Renal cortex interstitium (tissue), 15 donors: ENCODE results near the gene GGA2. TPM values are rescaled to one million over a fixed set of nuclear protein-coding genes. Genes with fewer than 3 reads are reported as not detected.
A peak's percentile ranks its signal among the peaks of the same experiment; 100 is the strongest.
"Not testable (repeated sequence)": the region's sequence is repeated elsewhere in the genome, so short reads cannot be mapped to it uniquely, and the experiment has no call there.

Experiments
- DNase-seq, 11 donors: peaks; one replicate each; pipeline ENCODE4 v3.0.0-alpha.2; 2013; ENCODE audit warnings: low read depth in 9 of 11, low spot score in 4 of 11; ENCODE audit errors: extremely low read depth in 1 of 11
- long read RNA-seq, 16 experiments: transcript quantifications; one replicate each; lab custom pipeline, GENCODE V29; 2026
- polyA plus RNA-seq, 3 donors: library from polyadenylated mRNA; unstranded; fragments of 120-200 nt; gene quantifications; one replicate each; pipeline ENCODE4 v1.2.1, GENCODE V29; 2013; ENCODE audit not compliant: insufficient read length in 3 of 3

GGA2 gene, protein sequence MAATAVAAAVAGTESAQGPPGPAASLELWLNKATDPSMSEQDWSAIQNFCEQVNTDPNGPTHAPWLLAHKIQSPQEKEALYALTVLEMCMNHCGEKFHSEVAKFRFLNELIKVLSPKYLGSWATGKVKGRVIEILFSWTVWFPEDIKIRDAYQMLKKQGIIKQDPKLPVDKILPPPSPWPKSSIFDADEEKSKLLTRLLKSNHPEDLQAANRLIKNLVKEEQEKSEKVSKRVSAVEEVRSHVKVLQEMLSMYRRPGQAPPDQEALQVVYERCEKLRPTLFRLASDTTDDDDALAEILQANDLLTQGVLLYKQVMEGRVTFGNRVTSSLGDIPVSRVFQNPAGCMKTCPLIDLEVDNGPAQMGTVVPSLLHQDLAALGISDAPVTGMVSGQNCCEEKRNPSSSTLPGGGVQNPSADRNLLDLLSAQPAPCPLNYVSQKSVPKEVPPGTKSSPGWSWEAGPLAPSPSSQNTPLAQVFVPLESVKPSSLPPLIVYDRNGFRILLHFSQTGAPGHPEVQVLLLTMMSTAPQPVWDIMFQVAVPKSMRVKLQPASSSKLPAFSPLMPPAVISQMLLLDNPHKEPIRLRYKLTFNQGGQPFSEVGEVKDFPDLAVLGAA
- 100 to 1,000 TPM; 124 to 170 (median 164) TPM for polyA plus RNA-seq
- long read RNA-seq, donor 1, full-length matches to known transcripts, result 8 of 8 reads
- long read RNA-seq, donor 1, partial matches to known transcripts, result 0 of 8 reads
- long read RNA-seq, donor 1, other reads (novel, unspliced or antisense), result 0 of 8 reads
- long read RNA-seq, donor 2, full-length matches to known transcripts, result 8 of 8 reads
- long read RNA-seq, donor 2, partial matches to known transcripts, result 0 of 8 reads
- long read RNA-seq, donor 2, other reads (novel, unspliced or antisense), result 0 of 8 reads
- long read RNA-seq, donor 3, full-length matches to known transcripts, result 11 of 11 reads
- long read RNA-seq, donor 3, partial matches to known transcripts, result 0 of 11 reads
- long read RNA-seq, donor 3, other reads (novel, unspliced or antisense), result 0 of 11 reads
- long read RNA-seq, donor 4, full-length matches to known transcripts, result 7 of 7 reads
- long read RNA-seq, donor 4, partial matches to known transcripts, result 0 of 7 reads
- long read RNA-seq, donor 4, other reads (novel, unspliced or antisense), result 0 of 7 reads
- long read RNA-seq, donor 5, result 0 reads
- long read RNA-seq, donor 6, full-length matches to known transcripts, result 8 of 8 reads
- long read RNA-seq, donor 6, partial matches to known transcripts, result 0 of 8 reads
- long read RNA-seq, donor 6, other reads (novel, unspliced or antisense), result 0 of 8 reads
- long read RNA-seq, donor 7, full-length matches to known transcripts, result 9 of 14 reads
- long read RNA-seq, donor 7, partial matches to known transcripts, result 5 of 14 reads
- long read RNA-seq, donor 7, other reads (novel, unspliced or antisense), result 0 of 14 reads
- long read RNA-seq, donor 8, result 0 reads
- long read RNA-seq, donor 9, full-length matches to known transcripts, result 12 of 12 reads
- long read RNA-seq, donor 9, partial matches to known transcripts, result 0 of 12 reads
- long read RNA-seq, donor 9, other reads (novel, unspliced or antisense), result 0 of 12 reads
- long read RNA-seq, donor 10, full-length matches to known transcripts, result 4 of 4 reads
- long read RNA-seq, donor 10, partial matches to known transcripts, result 0 of 4 reads
- long read RNA-seq, donor 10, other reads (novel, unspliced or antisense), result 0 of 4 reads
- long read RNA-seq, donor 11, full-length matches to known transcripts, result 6 of 6 reads
- long read RNA-seq, donor 11, partial matches to known transcripts, result 0 of 6 reads
- long read RNA-seq, donor 11, other reads (novel, unspliced or antisense), result 0 of 6 reads
- long read RNA-seq, donor 12, full-length matches to known transcripts, result 4 of 4 reads
- long read RNA-seq, donor 12, partial matches to known transcripts, result 0 of 4 reads
- long read RNA-seq, donor 12, other reads (novel, unspliced or antisense), result 0 of 4 reads
- long read RNA-seq, donor 13, result 0 reads
- long read RNA-seq, donor 14, full-length matches to known transcripts, result 5 of 5 reads
- long read RNA-seq, donor 14, partial matches to known transcripts, result 0 of 5 reads
- long read RNA-seq, donor 14, other reads (novel, unspliced or antisense), result 0 of 5 reads
- long read RNA-seq, donor 15, full-length matches to known transcripts, result 2 of 2 reads
- long read RNA-seq, donor 15, partial matches to known transcripts, result 0 of 2 reads
- long read RNA-seq, donor 15, other reads (novel, unspliced or antisense), result 0 of 2 reads
- long read RNA-seq, donor 16, full-length matches to known transcripts, result 29 of 34 reads
- long read RNA-seq, donor 16, partial matches to known transcripts, result 5 of 34 reads
- long read RNA-seq, donor 16, other reads (novel, unspliced or antisense), result 0 of 34 reads

DNA sequence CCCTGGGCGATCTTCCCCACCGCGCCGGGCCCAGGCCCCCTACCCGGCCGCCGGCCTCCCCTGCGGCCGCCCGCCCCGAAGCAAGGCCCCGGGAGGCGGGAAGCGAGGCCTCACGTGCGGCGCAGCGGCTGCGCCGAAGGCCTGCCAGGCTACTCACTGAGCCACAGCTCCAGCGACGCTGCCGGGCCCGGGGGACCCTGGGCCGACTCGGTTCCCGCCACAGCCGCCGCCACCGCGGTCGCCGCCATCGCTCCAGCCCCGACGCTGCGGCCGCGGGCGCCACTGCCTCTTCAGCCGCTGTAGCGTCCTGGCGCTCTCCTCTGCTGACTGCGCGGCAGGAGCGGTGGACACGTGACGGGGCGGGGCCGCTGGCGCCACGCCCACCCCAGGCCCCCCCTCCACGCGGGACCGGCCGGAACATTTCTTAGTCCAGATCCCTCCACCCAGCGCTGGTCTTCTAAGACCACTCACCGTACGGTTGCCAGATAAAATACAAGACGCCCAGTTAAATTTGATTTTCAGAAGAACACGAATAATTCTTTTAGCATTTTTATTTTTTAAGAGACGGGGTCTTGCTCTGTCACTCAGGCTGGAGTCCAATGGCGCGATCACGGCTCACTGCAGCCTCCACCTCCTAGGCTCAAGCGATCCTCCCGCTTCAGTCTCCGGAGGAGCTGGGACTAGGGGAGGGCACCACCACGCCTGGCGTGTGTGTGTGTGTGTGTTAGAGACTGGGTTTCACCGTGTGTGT is at the start of gene GGA2:
TSS of gene GGA2 (minus strand) at position 331 of the 751 bp plus-strand sequence. CDS start at position 248, 83 bp downstream.
- DNase-seq, result peak; percentile 60 to 84 (median 79)

DNA sequence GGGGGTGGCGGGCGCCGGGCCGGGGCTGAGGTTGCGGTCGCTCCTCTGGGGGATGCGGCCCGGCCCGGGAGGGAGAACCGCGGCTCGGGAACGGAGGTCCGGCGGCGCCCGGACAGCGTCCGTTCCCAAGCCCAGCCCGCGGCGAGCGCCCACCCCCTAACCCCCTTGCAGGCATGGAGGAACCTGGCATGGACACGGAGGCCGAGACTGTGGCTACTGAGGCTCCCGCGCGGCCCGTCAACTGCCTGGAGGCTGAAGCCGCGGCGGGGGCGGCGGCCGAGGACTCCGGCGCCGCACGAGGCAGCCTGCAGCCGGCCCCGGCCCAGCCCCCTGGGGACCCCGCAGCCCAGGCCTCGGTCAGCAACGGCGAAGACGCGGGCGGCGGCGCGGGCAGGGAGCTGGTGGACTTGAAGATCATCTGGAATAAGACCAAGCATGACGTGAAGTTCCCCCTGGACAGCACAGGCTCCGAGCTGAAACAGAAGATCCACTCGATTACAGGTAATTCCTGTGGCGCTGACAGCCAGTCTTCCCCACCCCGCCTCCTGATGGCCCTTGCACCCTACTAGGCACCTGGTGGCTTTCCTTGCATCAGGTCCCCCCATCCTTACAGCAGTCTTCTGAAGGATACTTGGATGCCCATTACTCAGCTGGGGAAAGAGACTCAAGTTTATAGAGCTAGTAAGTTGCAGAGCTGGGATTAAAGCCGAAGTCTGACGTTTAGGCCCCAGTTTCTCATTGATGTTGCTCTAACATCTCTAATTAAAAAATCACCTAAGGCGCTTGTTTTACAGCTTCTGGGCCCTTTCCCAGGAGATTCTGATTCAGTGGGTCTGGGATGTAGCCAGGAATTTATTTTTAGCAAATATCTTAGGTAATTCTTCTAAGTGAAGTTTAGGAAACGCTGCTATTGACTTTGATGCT is 47.7 kb upstream of the GGA2 start:
- DNase-seq, result peak in 2 of 11 donors; percentile 4 to 9

DNA sequence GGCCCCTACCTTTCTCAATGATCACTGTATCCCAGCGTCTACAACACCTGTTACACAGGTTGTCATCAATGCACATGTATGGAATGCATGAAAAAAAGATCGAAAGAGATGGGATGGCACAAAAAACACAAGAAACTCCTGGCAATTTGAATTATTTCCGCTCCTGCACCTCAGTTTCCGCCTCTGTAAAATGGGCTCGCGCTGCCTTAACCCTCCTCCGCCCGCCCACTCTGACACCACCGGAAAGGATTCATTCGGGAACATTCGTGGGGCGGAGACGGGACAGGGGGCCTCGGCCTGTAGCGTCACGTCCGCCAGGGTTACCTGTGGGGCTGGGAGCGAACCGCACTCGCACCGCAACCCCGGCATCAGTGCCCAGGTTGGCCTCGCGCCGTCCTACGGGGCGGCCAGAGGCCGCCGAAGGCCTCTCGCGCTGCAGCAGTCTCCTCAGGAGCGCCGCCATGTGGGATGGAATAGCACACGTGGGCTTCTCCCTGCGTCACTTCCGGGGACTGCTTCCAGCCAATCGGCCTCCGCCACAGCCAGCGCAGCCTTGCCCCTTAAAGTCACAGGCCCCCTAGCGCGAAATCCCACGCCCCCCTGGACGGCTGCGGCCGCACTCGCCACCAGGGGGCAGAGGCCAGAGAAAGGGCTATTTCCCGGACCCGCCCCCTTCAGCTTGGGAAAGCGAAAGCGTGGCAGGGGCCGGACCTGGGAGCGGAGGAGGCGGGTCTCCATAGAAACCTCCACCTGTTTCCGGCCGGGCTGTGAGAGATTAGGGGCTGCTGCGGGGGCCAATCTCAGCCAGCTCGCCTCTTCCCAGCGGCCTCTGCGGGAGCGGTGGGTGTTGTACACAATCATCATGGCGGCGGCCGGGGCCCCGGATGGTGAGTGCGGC is 46.8 kb upstream of the GGA2 start, which contains the start of the genes EARS2 and UBFD1:
TSS of gene EARS2 (minus strand) at position 470 of the 898 bp plus-strand sequence. CDS start at position 463, 7 bp downstream.
TSS of gene UBFD1 (plus strand) at position 847 of the 898 bp plus-strand sequence. CDS start at position 863, 16 bp downstream.
- DNase-seq, result peak; percentile 93 to 98 (median 97)

DNA sequence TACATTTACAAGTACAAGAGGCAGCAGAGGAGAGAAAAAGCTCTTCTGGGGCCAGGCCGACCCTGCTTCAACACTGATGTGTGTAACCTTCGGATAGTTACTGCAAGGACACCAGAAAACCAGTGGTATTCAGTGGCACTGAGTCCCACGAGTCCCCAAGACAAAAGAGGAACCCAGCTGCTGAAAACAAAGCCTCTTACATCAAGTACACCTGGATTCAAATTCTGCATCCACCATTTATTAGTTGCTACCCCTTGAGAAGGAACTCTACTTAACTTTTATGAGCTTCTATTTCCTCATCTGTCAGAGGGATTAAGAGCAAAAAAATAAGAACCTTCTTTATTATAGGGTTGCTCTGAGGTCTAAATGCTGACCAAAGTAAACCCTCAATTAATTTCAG is 44.2 kb upstream of the GGA2 start:
- DNase-seq, result no peak

DNA sequence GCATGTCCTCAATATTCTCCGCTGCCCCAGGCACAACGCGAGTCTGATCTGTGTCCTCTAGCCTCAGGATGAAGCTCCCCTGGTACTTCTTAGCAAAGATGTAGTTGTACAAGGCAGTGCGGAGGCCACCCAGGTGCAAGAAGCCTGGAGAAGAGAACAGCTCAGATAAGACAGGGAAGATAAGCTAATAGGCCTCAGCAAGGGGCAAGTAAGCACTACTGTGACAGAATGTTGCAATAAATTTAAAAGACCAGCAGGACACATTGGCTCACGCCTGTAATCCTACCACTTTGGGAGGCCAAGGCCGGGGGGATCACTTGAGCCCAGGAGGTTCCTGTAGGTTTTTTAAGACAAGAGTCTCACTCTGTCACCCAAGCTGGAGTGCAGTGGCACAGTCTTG is 41.9 kb upstream of the GGA2 start:
- DNase-seq, result no peak

DNA sequence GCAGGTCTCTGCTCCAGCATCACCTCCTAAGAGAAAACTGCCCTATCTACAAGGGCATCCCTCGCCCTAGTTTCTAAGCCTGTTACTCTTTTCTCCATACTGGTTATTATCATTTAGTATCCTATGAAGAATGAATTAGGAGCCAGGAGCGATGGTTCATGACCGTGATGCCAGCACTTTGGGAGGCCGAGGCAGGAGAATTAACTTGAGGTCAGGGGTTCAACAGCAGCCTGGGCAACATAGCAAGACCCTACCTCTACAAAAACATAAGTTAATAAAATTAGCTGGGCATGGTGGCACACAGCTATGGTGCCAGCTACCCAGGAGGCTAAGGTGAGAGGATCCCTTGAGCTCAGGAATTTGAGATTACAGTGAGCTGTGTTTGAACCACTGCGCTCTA is 39.6 kb upstream of the GGA2 start:
- DNase-seq, result no peak

DNA sequence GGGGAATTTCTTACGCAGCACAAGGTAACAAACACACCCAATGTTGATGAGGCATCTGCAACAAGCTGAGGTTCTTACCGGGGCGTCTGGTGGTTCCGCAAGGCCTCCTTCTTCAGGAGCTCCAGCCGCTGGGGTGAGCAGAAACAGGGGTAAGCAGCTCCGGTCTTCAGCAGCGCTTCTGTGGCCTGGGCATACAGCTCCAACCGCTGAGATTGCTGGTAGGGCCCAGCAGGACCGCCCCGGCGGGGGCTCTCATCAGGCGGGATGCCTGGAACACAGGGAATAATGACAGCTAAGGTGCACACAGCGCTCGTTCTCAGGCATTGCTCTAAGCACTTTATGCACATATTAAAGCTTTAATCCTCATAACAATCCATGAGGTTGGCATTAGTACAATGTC is 34.1 kb upstream of the GGA2 start:
- no peak for DNase-seq

DNA sequence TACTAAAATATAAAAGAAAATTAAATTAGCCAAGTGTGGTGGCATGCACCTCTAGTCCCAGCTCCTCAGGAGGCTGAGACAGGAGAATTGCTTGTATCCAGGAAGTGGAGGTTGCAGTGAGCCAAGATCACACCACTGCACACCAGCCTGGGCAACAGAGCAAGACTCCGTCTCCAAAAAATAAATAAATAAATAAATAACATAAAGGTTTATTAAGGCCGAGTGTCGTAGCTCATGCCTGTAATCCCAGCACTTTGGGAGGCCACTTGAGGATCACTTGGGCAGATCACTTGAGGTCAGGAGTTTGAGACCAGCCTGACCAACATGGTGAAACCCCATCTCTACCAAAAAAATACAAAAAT is 30.5 kb upstream of the GGA2 start:
- not testable (repeated sequence) for DNase-seq

DNA sequence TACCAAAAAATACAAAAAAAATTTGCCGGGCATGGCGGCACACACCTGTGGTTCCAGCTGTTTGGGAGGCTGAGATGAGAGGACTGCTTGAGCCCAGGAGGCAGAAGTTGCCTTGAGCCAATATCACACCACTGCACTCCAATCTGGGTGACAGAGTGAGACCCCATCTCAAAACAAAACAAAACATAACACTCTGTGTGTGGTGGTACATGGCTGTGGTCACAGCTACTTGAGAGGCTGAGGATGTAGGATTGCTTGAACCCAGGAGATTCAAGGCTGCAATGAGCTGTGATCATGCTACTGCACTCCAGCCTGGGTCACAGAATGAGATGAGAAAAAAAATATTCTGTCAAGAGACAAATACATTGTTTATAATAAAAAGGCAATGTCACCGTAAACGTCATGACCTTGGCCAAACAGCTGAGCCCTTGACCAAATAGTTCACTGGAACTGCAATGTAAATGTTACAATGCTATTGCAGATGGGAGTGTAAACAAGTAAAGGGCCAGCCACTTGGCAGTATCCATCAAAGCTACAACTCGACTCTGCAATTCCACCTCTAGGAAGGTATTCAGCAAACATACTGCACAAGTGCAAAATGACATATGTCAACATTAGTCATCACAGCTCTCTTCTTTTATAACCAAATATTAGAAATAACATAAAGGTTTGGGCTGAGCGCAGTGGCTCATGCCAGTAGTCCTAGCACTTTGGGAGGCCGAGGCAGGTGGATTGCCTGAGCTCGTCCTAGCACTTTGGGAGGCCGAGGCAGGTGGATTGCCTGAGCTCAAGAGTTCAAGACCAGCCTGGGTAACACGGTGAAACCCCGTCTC is 29.9 kb upstream of the GGA2 start:
- no peak for DNase-seq

DNA sequence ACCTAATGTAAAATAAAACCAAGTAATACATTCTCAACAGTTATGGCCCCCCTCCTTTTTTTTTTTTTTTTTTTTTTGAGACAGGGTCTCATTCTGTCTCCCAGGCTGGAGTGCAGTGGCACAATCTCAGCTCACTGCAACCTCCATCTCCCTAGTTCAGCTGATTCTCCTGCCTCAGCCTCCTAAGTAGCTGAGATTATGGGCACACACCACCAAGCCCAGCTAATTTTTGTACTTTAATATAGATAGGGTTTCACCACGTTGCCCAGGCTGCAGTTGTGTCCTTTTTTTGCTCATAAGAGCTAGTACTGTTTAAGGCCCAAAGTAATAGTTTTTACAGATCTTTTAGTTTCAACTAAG is 28.6 kb upstream of the GGA2 start:
- no peak for DNase-seq

DNA sequence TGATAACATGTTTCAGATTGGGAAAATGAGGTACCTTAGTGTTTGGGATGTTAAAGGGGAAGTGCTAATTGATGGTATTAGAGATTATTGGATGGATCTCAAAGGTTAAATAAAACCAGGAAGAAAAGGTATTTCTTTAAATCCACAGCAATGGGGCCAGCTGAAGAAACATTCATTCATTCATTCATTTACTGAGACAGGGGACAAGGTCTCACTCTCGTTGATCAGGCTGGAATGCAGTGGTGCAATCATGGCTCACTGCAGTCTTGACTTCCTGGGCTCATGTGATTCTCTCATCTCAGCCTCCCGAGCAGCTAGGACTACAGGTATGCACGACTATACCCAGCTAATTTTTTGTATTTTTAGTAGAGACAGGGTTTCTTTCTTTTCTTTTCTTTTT is 27.1 kb upstream of the GGA2 start:
- DNase-seq, result no peak

DNA sequence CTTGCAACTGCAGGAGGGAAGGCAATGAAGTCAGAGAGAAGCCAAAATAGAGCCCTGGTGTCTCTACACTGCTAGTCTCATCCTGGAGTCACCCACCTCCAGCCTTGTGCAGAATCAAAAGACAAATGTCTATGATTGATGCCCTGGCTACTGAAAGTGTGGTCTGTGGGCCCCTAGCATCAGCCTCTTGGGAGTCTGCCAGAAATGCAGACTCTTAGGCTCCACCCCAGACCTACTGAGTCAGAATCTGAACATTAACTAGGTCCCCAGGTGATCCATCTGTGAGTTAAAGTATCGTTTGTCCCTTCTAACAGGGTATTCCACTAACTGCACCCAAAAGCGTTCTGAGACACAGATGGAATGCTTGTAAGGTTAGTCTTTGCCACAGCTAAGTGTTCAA is 25.6 kb upstream of the GGA2 start:
- no peak for DNase-seq
